DMS53 (cell line): ENCODE results near the gene RBM33.
"Not testable (repeated sequence)": the region's sequence is repeated elsewhere in the genome, so short reads cannot be mapped to it uniquely, and the experiment has no call there.

Experiments used
- DNase-seq: peaks from one replicate; lab custom pipeline; 2025; lab: John Stamatoyannopoulos, UW

RBM33 gene

GRCh38 chr7:155662343-155663043 is 18.0 kb downstream of the RBM33 start:
- DNase-seq, result no peak

- no peak for DNase-seq
Measured at GRCh38 chr7:155663937-155664336, 19.5 kb downstream of the RBM33 start.

GRCh38 chr7:155665079-155665956 is 20.9 kb downstream of the RBM33 start:
- DNase-seq, result no peak

GRCh38 chr7:155665957-155666287 is 21.5 kb downstream of the RBM33 start:
- DNase-seq, result no peak

- no peak for DNase-seq
Measured at GRCh38 chr7:155667241-155667829, 22.9 kb downstream of the RBM33 start.

- no peak for DNase-seq
Measured at GRCh38 chr7:155669717-155670505, 25.4 kb downstream of the RBM33 start.

GRCh38 chr7:155670521-155670920 is 26.1 kb downstream of the RBM33 start:
- DNase-seq, result no peak

GRCh38 chr7:155674556-155674955 is 30.1 kb downstream of the RBM33 start:
- DNase-seq, result no peak

- DNase-seq, result no peak
Measured at GRCh38 chr7:155676052-155676451, 31.6 kb downstream of the RBM33 start.

GRCh38 chr7:155677688-155678087 is 33.2 kb downstream of the RBM33 start:
- no peak for DNase-seq

- DNase-seq, result no peak
Measured at GRCh38 chr7:155680124-155680523, 35.7 kb downstream of the RBM33 start.

- no peak for DNase-seq
Measured at GRCh38 chr7:155680864-155681263, 36.4 kb downstream of the RBM33 start.

- no peak for DNase-seq
Measured at GRCh38 chr7:155681663-155682062, 37.2 kb downstream of the RBM33 start.

GRCh38 chr7:155682484-155682883 is 38.0 kb downstream of the RBM33 start:
- DNase-seq, result no peak

GRCh38 chr7:155683098-155683497 is 38.6 kb downstream of the RBM33 start:
- no peak for DNase-seq

- no peak for DNase-seq
Measured at GRCh38 chr7:155683714-155684113, 39.3 kb downstream of the RBM33 start.

- DNase-seq, result no peak
Measured at GRCh38 chr7:155684543-155684942, 40.1 kb downstream of the RBM33 start.

- no peak for DNase-seq
Measured at GRCh38 chr7:155685070-155685790, 40.8 kb downstream of the RBM33 start.

- DNase-seq, result no peak
Measured at GRCh38 chr7:155685791-155686160, 41.3 kb downstream of the RBM33 start.

GRCh38 chr7:155686620-155687324 is 42.3 kb downstream of the RBM33 start:
- not testable (repeated sequence) for DNase-seq

- not testable (repeated sequence) for DNase-seq
Measured at GRCh38 chr7:155688237-155688636, 43.8 kb downstream of the RBM33 start.
